CD4-positive, alpha-beta T cell treated with Interleukin-10 for 1 hour (primary cell): ENCODE results near the gene CLEC16A.
A peak's percentile ranks its signal among the peaks of the same experiment; 100 is the strongest.
"Not testable (repeated sequence)": the region's sequence is repeated elsewhere in the genome, so short reads cannot be mapped to it uniquely, and the experiment has no call there.

Experiments
- DNase-seq: peaks from one replicate; pipeline ENCODE4 v3.0.0-alpha.2; 2020

CLEC16A gene

GRCh38 chr16:10944249-10945064 is at the start of gene CLEC16A:
CLEC16A (plus strand) TSS chr16:10944564; CDS start chr16:10944718, 154 bp downstream.
- peak; percentile 96 for DNase-seq

GRCh38 chr16:10895053-10895946 is 49.1 kb upstream of the CLEC16A start:
- DNase-seq: no peak

- no peak for DNase-seq
Measured at GRCh38 chr16:10896165-10896564, 48.2 kb upstream of the CLEC16A start.

GRCh38 chr16:10896723-10897122 is 47.6 kb upstream of the CLEC16A start:
- DNase-seq: no peak

- no peak for DNase-seq
Measured at GRCh38 chr16:10897134-10897533, 47.2 kb upstream of the CLEC16A start.

- DNase-seq: no peak
Measured at GRCh38 chr16:10902999-10903398, 41.4 kb upstream of the CLEC16A start.

- DNase-seq: no peak
Measured at GRCh38 chr16:10906482-10906881, 37.9 kb upstream of the CLEC16A start.

- no peak for DNase-seq
Measured at GRCh38 chr16:10906914-10907756, 37.2 kb upstream of the CLEC16A start.

- no peak for DNase-seq
Measured at GRCh38 chr16:10907757-10908045, 36.7 kb upstream of the CLEC16A start.

GRCh38 chr16:10911267-10911666 is 33.1 kb upstream of the CLEC16A start:
- DNase-seq: no peak

GRCh38 chr16:10916534-10916933 is 27.8 kb upstream of the CLEC16A start:
- no peak for DNase-seq

GRCh38 chr16:10918294-10919002 is 25.9 kb upstream of the CLEC16A start:
- peak; percentile 82 for DNase-seq

- no peak for DNase-seq
Measured at GRCh38 chr16:10919003-10919351, 25.4 kb upstream of the CLEC16A start.

GRCh38 chr16:10920726-10921427 is 23.5 kb upstream of the CLEC16A start:
- DNase-seq: no peak

GRCh38 chr16:10921536-10922327 is 22.6 kb upstream of the CLEC16A start:
- DNase-seq: no peak

- DNase-seq: no peak
Measured at GRCh38 chr16:10922328-10923145, 21.8 kb upstream of the CLEC16A start.

- no peak for DNase-seq
Measured at GRCh38 chr16:10923146-10923649, 21.2 kb upstream of the CLEC16A start.

- no peak for DNase-seq
Measured at GRCh38 chr16:10923650-10924214, 20.6 kb upstream of the CLEC16A start.

- not testable (repeated sequence) for DNase-seq
Measured at GRCh38 chr16:10925285-10925684, 19.1 kb upstream of the CLEC16A start.

GRCh38 chr16:10926094-10926493 is 18.3 kb upstream of the CLEC16A start:
- DNase-seq: no peak
